ENCODE data around the gene PAFAH1B1.

GRCh38 chr17:2610195-2611175 is 17.0 kb downstream of the PAFAH1B1 start:
- no peak for TF ChIP-seq POLR2A (IDR thresholded peaks at IDR 0.05)
- no peak for TF ChIP-seq CTCF (IDR thresholded peaks at IDR 0.05)

Data from heart left ventricle (tissue), 13 donors.